Gastroesophageal sphincter (tissue), 3 donors: Measurements from ENCODE around the gene HSPA1L.

ENCODE experiments used
- CTCF ChIP-seq, 4 experiments: fragments of 200-600 bp in 2 of 4; fragments of 450-650 bp in 2 of 4; sonication (generic) in 1 of 4; IDR thresholded peaks; one replicate each; pipeline ENCODE4 v1.5.1; 2017 to 2019; ENCODE audit warnings: antibody characterized with exemption in 4 of 4, mild to moderate bottlenecking in 2 of 4, moderate library complexity in 2 of 4
- EP300 ChIP-seq: sonication (generic); formaldehyde crosslinking; IDR thresholded peaks from one replicate; pipeline ENCODE4 v1.6.1; 2017; ENCODE audit warnings: antibody characterized with exemption, mild to moderate bottlenecking
- POLR2A ChIP-seq, 2 donors: fragments of 450-650 bp; IDR thresholded peaks; one replicate each; pipeline ENCODE4 v1.6.1; 2017; ENCODE audit warnings: antibody characterized with exemption in 2 of 2, mild to moderate bottlenecking in 2 of 2, moderate library complexity in 1 of 2
- POLR2AphosphoS5 ChIP-seq: sonication (generic); formaldehyde crosslinking; IDR thresholded peaks from one replicate; pipeline ENCODE4 v1.6.1; 2017; ENCODE audit warnings: antibody characterized with exemption

GRCh38 chr6:31842053-31842452 lies 27.0 kb upstream of the HSPA1L start:
- TF ChIP-seq POLR2A (IDR thresholded peaks at IDR 0.05), result no peak
- TF ChIP-seq CTCF (IDR thresholded peaks at IDR 0.05), result no peak
- no peak for TF ChIP-seq EP300
- no peak for TF ChIP-seq POLR2AphosphoS5
